GM12878 (cell line): ENCODE results near the gene KLK2. TPM values are rescaled to one million over a fixed set of nuclear protein-coding genes. Genes with fewer than 3 reads are reported as not detected.

Experiments
- ATAC-seq: fragments of 200-7000 bp; cut with Tn5 transposase; 3 replicates; pipeline ENCODE4 v1.9.1; 2020; ENCODE audit warnings: mild to moderate bottlenecking, moderate library complexity
- BruUV-seq: library from RNA; stranded (reverse); fragments of 400-500 nt; replicated peaks from 2 replicates; lab custom pipeline; 2021; lab: Mats Ljungman, UMichigan
- CTCF ChIA-PET: fragments of 300-600 bp; sonication (Branson Sonifier 250); formaldehyde crosslinking; extraction: SDS; loops from one replicate; lab custom pipeline; 2021; ENCODE audit warnings: inconsistent platforms; lab: Yijun Ruan, JAX
- POLR2A ChIA-PET: fragments of 350-600 bp; formaldehyde crosslinking; extraction: SDS; loops from one replicate; lab custom pipeline; 2021; ENCODE audit warnings: inconsistent platforms; lab: Charles Lee
- RAD21 ChIA-PET: fragments of 300-600 bp; sonication (Branson Sonifier 250); formaldehyde crosslinking; loops from one replicate; lab custom pipeline; 2023; ENCODE audit warnings: antibody characterized with exemption; ENCODE audit not compliant: unreplicated experiment; lab: Charles Lee
- SMC1A ChIA-PET: fragments of 300-600 bp; sonication (Branson Sonifier 250); formaldehyde crosslinking; loops from one replicate; lab custom pipeline; 2023; ENCODE audit not compliant: unreplicated experiment, uncharacterized antibody; lab: Charles Lee
- DNase-seq: peaks from one replicate; pipeline ENCODE4 v3.0.0-alpha.2; 2011; ENCODE audit warnings: low read depth, low spot score
- FAIRE-seq: peaks from 3 replicates; lab custom pipeline; 2011; peaks lifted over from hg19 to GRCh38; lab: Jason Lieb, UNC
- H2AFZ ChIP-seq: 2 replicates; pipeline ENCODE4 v1.6.0; 2011; ENCODE audit warnings: low read depth, low read length, control low read depth; ENCODE audit not compliant: control insufficient read depth
- H3K27ac ChIP-seq: 2 replicates; pipeline ENCODE4 v1.5.1; 2011; ENCODE audit warnings: control low read depth; ENCODE audit not compliant: control insufficient read depth, insufficient read depth
- H3K27me3 ChIP-seq, 2 experiments: replicated peaks in 1 of 2; 2 replicates each; pipeline versions ENCODE4 v1.6.0 to v1.6.1; 2011; ENCODE audit warnings: low read length in 1 of 2; ENCODE audit not compliant: control insufficient read depth in 2 of 2, insufficient read depth in 2 of 2
- H3K36me3 ChIP-seq, 2 experiments: 2 replicates each; pipeline ENCODE4 v1.5.1; 2011; ENCODE audit warnings: low read length in 1 of 2; ENCODE audit not compliant: control insufficient read depth in 2 of 2, insufficient read depth in 2 of 2
- H3K4me1 ChIP-seq: 2 replicates; pipeline ENCODE4 v1.6.1; 2011; ENCODE audit warnings: mild to moderate bottlenecking, low read length, moderate library complexity, mixed read lengths; ENCODE audit not compliant: control insufficient read depth, insufficient read depth
- H3K4me2 ChIP-seq: 2 replicates; pipeline ENCODE4 v1.6.0; 2011; ENCODE audit warnings: control low read depth; ENCODE audit not compliant: control insufficient read depth, insufficient read depth
- H3K4me3 ChIP-seq: fragments of 200-600 bp; sonication (generic); 2 replicates; pipeline ENCODE4 v1.5.1; 2016
- H3K79me2 ChIP-seq: 2 replicates; pipeline ENCODE4 v1.6.0; 2011; ENCODE audit warnings: low read length; ENCODE audit not compliant: control insufficient read depth, insufficient read depth
- H3K9ac ChIP-seq: 2 replicates; pipeline ENCODE4 v1.8.0; 2011; ENCODE audit warnings: low read length, control low read depth, mixed read lengths; ENCODE audit not compliant: control insufficient read depth, insufficient read depth
- H3K9me3 ChIP-seq: replicated peaks from 3 replicates; pipeline ENCODE4 v1.5.1; 2011; ENCODE audit warnings: mild to moderate bottlenecking, low read length; ENCODE audit not compliant: control insufficient read depth, insufficient read depth
- H4K20me1 ChIP-seq: 2 replicates; pipeline ENCODE4 v1.6.0; 2011; ENCODE audit not compliant: control insufficient read depth, insufficient read depth
- ATF3 ChIP-seq: IDR thresholded peaks from 2 replicates; pipeline ENCODE4 v1.6.1; 2011; ENCODE audit warnings: low read depth, mild to moderate bottlenecking, low read length, moderate library complexity, borderline replicate concordance; ENCODE audit errors: extremely low read depth
- CHD2 ChIP-seq: IDR thresholded peaks from 2 replicates; pipeline ENCODE4 v1.6.1; 2011; ENCODE audit warnings: low read depth, low read length, improper control_type of control experiment, borderline replicate concordance
- HDAC2 ChIP-seq: fragments of 200-600 bp; sonication (generic); IDR thresholded peaks from 2 replicates; pipeline ENCODE4 v1.6.1; 2017
- IRF3 ChIP-seq: fragments of 450-650 bp; IDR thresholded peaks from 2 replicates; pipeline ENCODE4 v1.6.1; 2014; ENCODE audit warnings: mild to moderate bottlenecking
- IRF4 ChIP-seq: IDR thresholded peaks from 2 replicates; pipeline ENCODE4 v1.6.1; 2011; ENCODE audit warnings: low read depth, low read length
- MEF2A ChIP-seq: IDR thresholded peaks from 2 replicates; pipeline ENCODE4 v1.6.1; 2011; ENCODE audit warnings: low read depth, mild to moderate bottlenecking, low read length, moderate library complexity; ENCODE audit not compliant: insufficient read depth
- NBN ChIP-seq: fragments of 450-650 bp; IDR thresholded peaks from 2 replicates; pipeline ENCODE4 v1.6.1; 2016
- NFIC ChIP-seq: IDR thresholded peaks from 2 replicates; pipeline ENCODE4 v1.6.1; 2012; ENCODE audit warnings: low read depth, mild to moderate bottlenecking, inconsistent platforms, low read length, moderate library complexity
- POLR2AphosphoS5 ChIP-seq: IDR thresholded peaks from 2 replicates; pipeline ENCODE4 v1.6.1; 2011; ENCODE audit warnings: mild to moderate bottlenecking, low read length, inconsistent platforms
- RAD21 ChIP-seq: IDR thresholded peaks from 2 replicates; pipeline ENCODE4 v1.6.1; 2011; ENCODE audit warnings: mild to moderate bottlenecking, low read depth, low read length, moderate library complexity; ENCODE audit not compliant: insufficient read depth
- RCOR1 ChIP-seq: conservative IDR thresholded peaks from 2 replicates; pipeline ENCODE4 v1.6.1; 2012; ENCODE audit warnings: low read depth, low read length, improper control_type of control experiment
- STAT3 ChIP-seq: IDR thresholded peaks from 2 replicates; pipeline ENCODE4 v1.6.1; 2011; ENCODE audit warnings: low read depth, low read length, improper control_type of control experiment
- SUZ12 ChIP-seq: fragments of 200-600 bp; sonication (generic); IDR thresholded peaks from one replicate; pipeline ENCODE4 v1.6.1; 2018; ENCODE audit warnings: antibody characterized with exemption, mild to moderate bottlenecking; ENCODE audit not compliant: unreplicated experiment
- YY1 ChIP-seq: IDR thresholded peaks from 2 replicates; pipeline ENCODE4 v1.6.1; 2011; ENCODE audit warnings: low read depth, mild to moderate bottlenecking, low read length
- ZNF217 ChIP-seq: fragments of 450-650 bp; IDR thresholded peaks from 2 replicates; pipeline ENCODE4 v1.6.1; 2017; ENCODE audit warnings: antibody characterized with exemption, mild to moderate bottlenecking
- ZNF24 ChIP-seq: fragments of 450-650 bp; IDR thresholded peaks from 2 replicates; pipeline ENCODE4 v1.6.1; 2017; ENCODE audit warnings: antibody characterized with exemption, mild to moderate bottlenecking
- WGBS: methylation state at CpG from one replicate; pipeline ENCODE4 v1.1.6; 2016; ENCODE audit warnings: low lambda C conversion rate; ENCODE audit not compliant: insufficient replicate concordance, insufficient coverage; ENCODE audit errors: missing lambda C conversion rate; 5-methylcytosine and 5-hydroxymethylcytosine counted together
- in situ Hi-C: fragments of 300-500 bp; cut with MboI; formaldehyde crosslinking; loops from 9 replicates; pipeline ENCODE4 v1.14.3; 2018; ENCODE audit warnings: mixed read lengths
- intact Hi-C: fragments of 100-400 bp; cut with micrococcal nuclease; formaldehyde crosslinking; loops from one replicate; pipeline ENCODE4 v1.14.2; 2022; ENCODE audit not compliant: unreplicated experiment
- polyA plus RNA-seq, 11 experiments: library from polyadenylated mRNA; depleted of rRNA in 4 of 11; unstranded in 6 of 11; stranded (reverse) in 5 of 11; fragments of >200 nt; fragmentation: Nextera tagmentation in 4 of 11; fragmentation: Illumina TruSeq in 1 of 11; extraction: Ambion mirVana in 4 of 11; extraction: Trizol in 1 of 11; gene quantifications; 1 replicate in 1 of 11; 2 replicates in 10 of 11; pipeline versions ENCODE4 v1.2.1 to v1.2.3, GENCODE V29; 2011 to 2016; ENCODE audit warnings: inconsistent platforms in 2 of 11, missing spikeins in 2 of 11, low read depth in 1 of 11
- total RNA-seq, 4 experiments: library from RNA; depleted of rRNA in 3 of 4; stranded (reverse); fragments of >200 nt in 3 of 4; fragmentation: Illumina TruSeq in 1 of 4; extraction: Trizol in 1 of 4; gene quantifications; 2 replicates each; pipeline versions ENCODE4 v1.2.1 to v1.2.3, GENCODE V29; 2013 to 2021
- TF ChIP-seq, protein P1 (sequence below): fragments of 150-350 bp; IDR thresholded peaks from 2 replicates; pipeline ENCODE4 v1.6.1; 2016; ENCODE audit warnings: low read depth, low read length
- TF ChIP-seq, protein P2 (sequence below): fragments of 450-650 bp; IDR thresholded peaks from 2 replicates; pipeline ENCODE4 v1.6.1; 2017; ENCODE audit warnings: mild to moderate bottlenecking

The KLK2 gene
- total and polyA plus RNA-seq, 10 of the 15 experiments (the other 5 are each of a cell fraction or from before 2014, with no cell fraction given) = 0.19 to 3.1 (median 1.2) TPM

DNA sequence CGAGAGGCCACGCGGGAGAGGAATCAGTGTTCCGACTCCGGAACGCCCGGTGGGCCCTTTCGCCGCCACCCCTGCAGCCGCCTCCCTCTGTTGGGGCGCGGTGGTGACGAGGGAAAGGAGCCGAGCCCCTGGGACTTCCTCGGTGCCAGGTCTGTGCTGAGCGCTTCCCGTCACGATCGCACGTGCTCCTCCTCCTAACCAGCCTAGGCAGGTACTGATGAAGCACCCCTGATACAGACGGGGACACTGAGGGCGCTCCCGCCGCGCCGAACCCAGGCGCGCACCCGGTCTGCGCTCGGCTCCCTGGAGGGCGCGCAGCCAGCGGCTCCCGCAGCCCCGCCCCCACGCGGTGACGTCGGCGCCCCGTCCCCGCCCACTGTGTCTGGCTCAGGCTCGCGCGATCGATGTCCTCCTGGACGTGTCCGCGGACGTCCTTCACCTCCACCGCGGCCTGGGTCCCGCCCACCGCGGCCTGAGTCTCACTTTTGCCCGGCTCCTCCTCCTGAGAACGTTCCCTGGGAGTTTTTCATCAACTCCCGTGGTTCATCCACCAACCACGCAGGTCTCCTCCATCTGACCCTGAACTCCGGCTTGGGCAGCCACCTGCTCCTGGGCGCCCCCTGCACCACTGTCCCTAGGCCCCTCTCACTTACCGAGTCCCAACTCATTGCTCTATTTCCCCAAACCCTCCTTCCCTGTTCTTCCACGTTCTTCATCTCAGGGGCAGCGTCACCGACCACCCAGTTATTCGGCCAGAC lies 37.3 kb upstream of the KLK2 start:
- Histone ChIP-seq H3K9ac (peak overlapping the region; percentile 63), H3K4me3 (peak overlapping the region; percentile 71), H4K20me1 (no peaks in the 10 kb centered on the region), H3K36me3 (no peaks in the 10 kb centered on the region), H3K9me3 (no peaks in the 10 kb centered on the region), H3K27me3 (no peaks in the 10 kb centered on the region), H3K27ac (no peak overlapping the region), H3K4me2 (peak overlapping the region; percentile 97), H2AFZ (peak overlapping the region; percentile 96), H3K79me2 (no peaks in the 10 kb centered on the region), H3K4me1 (peaks cover 5% of the 10 kb centered on the region; the same call in 1 of the 2 replicates)
- in situ Hi-C loops (no loop called here), intact Hi-C loops (loop anchor here (2.0 to 5.0 kb wide), 2 partner anchors 17 to 61 kb away; no protein-coding TSS in a partner anchor)
- ChIA-PET CTCF (interaction anchor here (1.1 to 2.6 kb wide), 3 partner anchors 16 to 86 kb away, joined by 6 to 8 read pairs (median 6); no protein-coding TSS in a partner anchor), RAD21 (interaction anchor here (4.6 kb wide), 1 partner anchor 85 kb away, joined by 41 read pairs; no protein-coding TSS in a partner anchor), POLR2A (interaction anchor here (0.9 to 1.2 kb wide), 3 partner anchors 9 to 62 kb away, joined by 3 to 4 read pairs (median 4); no protein-coding TSS in a partner anchor), SMC1A (interaction anchor here (1.0 to 4.6 kb wide), 3 partner anchors 16 to 85 kb away, joined by 3 to 37 read pairs (median 4); no protein-coding TSS in a partner anchor)
- 3% methylated on average over 51 of the region's 67 CpGs for WGBS
- ATAC-seq (peak; percentile 96), DNase-seq (peak; percentile 26), FAIRE-seq (peak; percentile 44)
- BruUV-seq = no TSS peak
- TF ChIP-seq IRF4 = no peak
- TF ChIP-seq IRF3 = no peak
- no peak for TF ChIP-seq ZNF217
- no peak for TF ChIP-seq RCOR1
- 0 out of 2 replicates have a peak, but pooled peaks have one; percentile 40 for TF ChIP-seq YY1
- TF ChIP-seq NFIC = no peak
- TF ChIP-seq HDAC2 = no peak
- no peak for TF ChIP-seq CHD2
- no peak for TF ChIP-seq SUZ12
- no peak for TF ChIP-seq RAD21
- no peak for TF ChIP-seq ATF3
- TF ChIP-seq, protein P1, sequence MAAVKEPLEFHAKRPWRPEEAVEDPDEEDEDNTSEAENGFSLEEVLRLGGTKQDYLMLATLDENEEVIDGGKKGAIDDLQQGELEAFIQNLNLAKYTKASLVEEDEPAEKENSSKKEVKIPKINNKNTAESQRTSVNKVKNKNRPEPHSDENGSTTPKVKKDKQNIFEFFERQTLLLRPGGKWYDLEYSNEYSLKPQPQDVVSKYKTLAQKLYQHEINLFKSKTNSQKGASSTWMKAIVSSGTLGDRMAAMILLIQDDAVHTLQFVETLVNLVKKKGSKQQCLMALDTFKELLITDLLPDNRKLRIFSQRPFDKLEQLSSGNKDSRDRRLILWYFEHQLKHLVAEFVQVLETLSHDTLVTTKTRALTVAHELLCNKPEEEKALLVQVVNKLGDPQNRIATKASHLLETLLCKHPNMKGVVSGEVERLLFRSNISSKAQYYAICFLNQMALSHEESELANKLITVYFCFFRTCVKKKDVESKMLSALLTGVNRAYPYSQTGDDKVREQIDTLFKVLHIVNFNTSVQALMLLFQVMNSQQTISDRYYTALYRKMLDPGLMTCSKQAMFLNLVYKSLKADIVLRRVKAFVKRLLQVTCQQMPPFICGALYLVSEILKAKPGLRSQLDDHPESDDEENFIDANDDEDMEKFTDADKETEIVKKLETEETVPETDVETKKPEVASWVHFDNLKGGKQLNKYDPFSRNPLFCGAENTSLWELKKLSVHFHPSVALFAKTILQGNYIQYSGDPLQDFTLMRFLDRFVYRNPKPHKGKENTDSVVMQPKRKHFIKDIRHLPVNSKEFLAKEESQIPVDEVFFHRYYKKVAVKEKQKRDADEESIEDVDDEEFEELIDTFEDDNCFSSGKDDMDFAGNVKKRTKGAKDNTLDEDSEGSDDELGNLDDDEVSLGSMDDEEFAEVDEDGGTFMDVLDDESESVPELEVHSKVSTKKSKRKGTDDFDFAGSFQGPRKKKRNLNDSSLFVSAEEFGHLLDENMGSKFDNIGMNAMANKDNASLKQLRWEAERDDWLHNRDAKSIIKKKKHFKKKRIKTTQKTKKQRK = no peak
- no peak for TF ChIP-seq STAT3
- TF ChIP-seq NBN = no peak
- TF ChIP-seq, protein P2, sequence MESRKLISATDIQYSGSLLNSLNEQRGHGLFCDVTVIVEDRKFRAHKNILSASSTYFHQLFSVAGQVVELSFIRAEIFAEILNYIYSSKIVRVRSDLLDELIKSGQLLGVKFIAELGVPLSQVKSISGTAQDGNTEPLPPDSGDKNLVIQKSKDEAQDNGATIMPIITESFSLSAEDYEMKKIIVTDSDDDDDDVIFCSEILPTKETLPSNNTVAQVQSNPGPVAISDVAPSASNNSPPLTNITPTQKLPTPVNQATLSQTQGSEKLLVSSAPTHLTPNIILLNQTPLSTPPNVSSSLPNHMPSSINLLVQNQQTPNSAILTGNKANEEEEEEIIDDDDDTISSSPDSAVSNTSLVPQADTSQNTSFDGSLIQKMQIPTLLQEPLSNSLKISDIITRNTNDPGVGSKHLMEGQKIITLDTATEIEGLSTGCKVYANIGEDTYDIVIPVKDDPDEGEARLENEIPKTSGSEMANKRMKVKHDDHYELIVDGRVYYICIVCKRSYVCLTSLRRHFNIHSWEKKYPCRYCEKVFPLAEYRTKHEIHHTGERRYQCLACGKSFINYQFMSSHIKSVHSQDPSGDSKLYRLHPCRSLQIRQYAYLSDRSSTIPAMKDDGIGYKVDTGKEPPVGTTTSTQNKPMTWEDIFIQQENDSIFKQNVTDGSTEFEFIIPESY = no peak
- no peak for TF ChIP-seq ZNF24
- peak; percentile 72; the same call in 1 of the 2 replicates for TF ChIP-seq POLR2AphosphoS5
- no peak for TF ChIP-seq MEF2A
